HEK293 (cell line): ENCODE measurements around the gene MYO3A.

Source experiments
- ZNF423 ChIP-seq: fragments of 450-650 bp; formaldehyde crosslinking; IDR thresholded peaks from 2 replicates; pipeline ENCODE4 v1.5.1; 2016; ENCODE audit warnings: missing biosample characterization, missing genetic modification characterization
- ZNF558 ChIP-seq: fragments of 450-650 bp; formaldehyde crosslinking; IDR thresholded peaks from 2 replicates; pipeline ENCODE4 v1.5.1; 2016; ENCODE audit warnings: missing biosample characterization, missing genetic modification characterization
- TF ChIP-seq, protein P1 (sequence below): IDR thresholded peaks from 2 replicates; pipeline ENCODE4 v1.6.1; 2011; ENCODE audit warnings: mild to moderate bottlenecking, low read depth, low read length, borderline replicate concordance
- TF ChIP-seq, protein P2 (sequence below): fragments of 450-650 bp; formaldehyde crosslinking; IDR thresholded peaks from 2 replicates; pipeline ENCODE4 v1.5.1; 2016; ENCODE audit warnings: missing biosample characterization, missing genetic modification characterization

DNA sequence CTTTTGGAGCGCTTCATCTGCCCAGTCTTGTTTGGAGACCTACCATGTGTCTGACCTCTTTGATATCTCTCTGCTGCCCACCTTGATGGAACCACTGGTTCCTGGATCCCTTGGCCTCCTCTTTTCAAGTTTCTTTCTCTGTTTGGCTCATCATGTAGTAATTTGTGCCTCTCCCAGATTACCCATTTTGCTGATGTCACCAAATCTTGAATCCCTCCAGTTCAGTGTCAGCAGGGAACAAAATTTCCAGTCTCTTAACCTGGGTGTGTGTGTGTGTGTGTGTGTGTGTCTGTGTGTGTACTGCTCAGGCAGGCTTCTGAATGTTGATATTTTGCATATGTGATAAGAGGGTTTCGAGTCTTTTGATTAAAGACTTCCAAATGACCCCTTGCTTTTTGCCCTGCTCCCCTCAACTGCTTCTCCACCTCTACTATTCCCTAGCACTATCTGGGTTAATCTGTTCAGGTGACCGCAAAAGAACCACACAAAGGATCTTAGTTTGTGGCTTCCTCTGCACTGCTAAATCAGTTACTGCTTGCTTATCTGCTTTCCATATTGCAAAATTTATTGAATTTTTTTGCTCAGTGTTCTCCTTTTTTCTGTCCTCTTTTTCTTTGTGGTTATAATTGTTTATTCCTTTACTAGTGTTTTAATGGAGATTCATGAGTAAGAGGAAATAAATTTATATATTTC lies 25.7 kb downstream of the MYO3A start:
- TF ChIP-seq, protein P1, sequence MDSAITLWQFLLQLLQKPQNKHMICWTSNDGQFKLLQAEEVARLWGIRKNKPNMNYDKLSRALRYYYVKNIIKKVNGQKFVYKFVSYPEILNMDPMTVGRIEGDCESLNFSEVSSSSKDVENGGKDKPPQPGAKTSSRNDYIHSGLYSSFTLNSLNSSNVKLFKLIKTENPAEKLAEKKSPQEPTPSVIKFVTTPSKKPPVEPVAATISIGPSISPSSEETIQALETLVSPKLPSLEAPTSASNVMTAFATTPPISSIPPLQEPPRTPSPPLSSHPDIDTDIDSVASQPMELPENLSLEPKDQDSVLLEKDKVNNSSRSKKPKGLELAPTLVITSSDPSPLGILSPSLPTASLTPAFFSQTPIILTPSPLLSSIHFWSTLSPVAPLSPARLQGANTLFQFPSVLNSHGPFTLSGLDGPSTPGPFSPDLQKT = no peak
- TF ChIP-seq ZNF423 (tag by site-specific recombination) (no peak), ZNF558 (no peak)
- TF ChIP-seq, protein P2, sequence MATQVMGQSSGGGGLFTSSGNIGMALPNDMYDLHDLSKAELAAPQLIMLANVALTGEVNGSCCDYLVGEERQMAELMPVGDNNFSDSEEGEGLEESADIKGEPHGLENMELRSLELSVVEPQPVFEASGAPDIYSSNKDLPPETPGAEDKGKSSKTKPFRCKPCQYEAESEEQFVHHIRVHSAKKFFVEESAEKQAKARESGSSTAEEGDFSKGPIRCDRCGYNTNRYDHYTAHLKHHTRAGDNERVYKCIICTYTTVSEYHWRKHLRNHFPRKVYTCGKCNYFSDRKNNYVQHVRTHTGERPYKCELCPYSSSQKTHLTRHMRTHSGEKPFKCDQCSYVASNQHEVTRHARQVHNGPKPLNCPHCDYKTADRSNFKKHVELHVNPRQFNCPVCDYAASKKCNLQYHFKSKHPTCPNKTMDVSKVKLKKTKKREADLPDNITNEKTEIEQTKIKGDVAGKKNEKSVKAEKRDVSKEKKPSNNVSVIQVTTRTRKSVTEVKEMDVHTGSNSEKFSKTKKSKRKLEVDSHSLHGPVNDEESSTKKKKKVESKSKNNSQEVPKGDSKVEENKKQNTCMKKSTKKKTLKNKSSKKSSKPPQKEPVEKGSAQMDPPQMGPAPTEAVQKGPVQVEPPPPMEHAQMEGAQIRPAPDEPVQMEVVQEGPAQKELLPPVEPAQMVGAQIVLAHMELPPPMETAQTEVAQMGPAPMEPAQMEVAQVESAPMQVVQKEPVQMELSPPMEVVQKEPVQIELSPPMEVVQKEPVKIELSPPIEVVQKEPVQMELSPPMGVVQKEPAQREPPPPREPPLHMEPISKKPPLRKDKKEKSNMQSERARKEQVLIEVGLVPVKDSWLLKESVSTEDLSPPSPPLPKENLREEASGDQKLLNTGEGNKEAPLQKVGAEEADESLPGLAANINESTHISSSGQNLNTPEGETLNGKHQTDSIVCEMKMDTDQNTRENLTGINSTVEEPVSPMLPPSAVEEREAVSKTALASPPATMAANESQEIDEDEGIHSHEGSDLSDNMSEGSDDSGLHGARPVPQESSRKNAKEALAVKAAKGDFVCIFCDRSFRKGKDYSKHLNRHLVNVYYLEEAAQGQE (tag by site-specific recombination) = no peak
